ENCODE measurements around the gene GRID2.

GRID2 gene

DNA sequence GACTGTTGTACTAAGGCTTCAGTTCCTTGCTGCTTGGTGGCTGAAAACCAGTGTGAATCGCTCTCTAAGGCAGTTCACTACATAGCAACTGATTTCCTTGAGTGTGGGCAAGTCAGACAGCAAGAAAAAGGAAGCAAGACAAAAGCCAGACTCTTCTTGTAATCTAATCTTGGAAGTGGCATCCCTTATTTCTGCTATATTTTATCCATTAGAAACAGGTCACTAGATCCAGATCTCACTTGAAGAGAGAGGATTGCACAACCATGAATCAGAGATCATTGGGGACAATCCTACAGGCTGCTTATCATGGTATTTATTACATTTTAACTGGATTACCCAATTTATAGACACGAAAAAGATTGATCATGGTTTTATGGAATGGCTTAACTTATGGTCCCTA is 684.5 kb downstream of the GRID2 start:
- no peak for DNase-seq

DNA sequence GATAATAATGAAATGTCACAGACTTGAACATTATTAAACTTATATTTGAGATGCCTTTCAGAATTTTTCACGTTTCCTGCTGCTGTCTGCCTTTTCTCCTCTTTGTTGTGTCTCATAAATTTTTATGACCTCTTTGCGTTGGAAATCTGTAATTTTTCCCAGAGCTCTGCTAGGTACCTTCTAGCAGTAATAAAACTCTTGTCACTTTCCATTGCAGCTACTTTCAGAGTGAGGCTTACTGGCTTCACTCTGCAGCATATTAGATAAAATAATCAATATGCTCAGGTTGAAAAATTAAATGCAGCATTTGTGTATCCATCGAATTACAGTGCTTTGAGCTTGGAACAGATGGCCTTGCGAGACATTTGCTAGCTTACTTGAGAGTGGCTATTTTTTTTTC is 689.0 kb downstream of the GRID2 start:
- no peak for DNase-seq

DNA sequence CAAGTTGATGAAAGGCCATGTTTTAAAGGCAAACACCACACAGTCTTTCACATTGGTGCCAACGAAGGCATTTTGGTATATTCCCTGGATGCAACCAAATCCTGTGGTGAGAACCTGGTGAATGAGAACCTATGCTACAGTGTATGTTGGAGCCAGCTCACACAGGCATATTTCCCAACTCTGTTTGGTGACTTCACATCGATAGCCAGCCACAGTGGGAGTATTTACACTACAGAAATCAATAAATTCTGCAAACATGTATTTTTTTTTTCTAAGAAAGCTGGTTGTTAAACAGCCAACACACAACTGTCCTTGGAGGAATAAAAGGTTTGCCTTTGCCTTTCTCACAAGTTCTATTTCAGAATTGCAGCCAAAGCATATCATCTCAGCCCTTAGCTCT is 691.0 kb downstream of the GRID2 start:
- DNase-seq = no peak

DNA sequence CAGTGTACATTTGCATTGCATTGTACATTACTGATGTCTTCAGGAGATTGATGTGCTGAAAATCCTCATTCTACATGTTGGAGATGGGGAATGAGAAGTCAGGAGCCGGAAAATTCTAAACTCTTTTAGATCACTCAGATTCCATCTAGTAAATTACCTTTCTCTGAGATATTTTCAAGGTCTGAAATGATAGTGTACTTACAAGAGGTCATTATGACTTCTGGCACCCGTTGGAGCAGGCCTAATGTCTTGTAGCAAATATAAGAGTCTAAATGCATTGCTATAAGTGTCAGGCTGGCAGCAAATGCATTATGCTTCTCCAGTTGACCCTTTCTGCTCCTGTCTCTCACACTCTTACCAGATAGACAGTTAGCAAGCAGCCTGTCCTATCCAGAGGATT is 692.8 kb downstream of the GRID2 start:
- no peak for DNase-seq

DNA sequence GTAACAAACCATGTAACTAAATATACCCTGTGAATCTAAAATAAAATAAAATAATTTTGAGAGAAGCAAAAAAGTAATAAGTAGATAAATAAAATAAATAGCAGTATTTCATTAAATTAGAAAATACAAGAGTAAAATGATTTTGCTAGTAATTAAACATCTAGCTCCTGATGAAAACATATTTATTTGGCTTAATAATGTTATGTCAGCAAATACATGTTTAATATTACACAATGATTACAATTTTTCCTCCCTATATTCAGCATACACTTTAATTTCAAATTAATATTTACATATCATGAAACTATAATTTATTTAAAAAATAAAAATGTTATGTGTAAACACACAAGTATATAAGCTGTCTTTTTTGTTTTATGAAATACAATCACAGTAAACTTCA is 697.1 kb downstream of the GRID2 start:
- DNase-seq = no peak

DNA sequence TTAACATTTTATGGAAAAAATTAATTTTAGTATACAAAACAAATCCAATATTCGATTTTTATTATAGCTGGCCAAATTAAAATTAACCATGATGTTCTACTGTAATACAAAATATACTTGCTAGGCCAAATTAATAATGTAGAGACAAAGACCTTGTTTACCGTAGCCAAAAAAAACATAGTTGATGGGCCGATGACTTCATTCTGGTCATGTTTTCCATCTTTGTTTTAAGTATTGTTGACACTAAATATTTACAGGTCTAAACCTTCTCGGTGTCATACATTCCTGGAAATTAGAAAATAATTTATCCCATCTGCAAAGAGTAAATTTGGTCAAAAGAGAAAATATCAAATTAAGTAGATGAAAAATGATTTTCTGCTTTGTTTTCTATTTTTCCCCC is 698.5 kb downstream of the GRID2 start:
- DNase-seq = no peak

DNA sequence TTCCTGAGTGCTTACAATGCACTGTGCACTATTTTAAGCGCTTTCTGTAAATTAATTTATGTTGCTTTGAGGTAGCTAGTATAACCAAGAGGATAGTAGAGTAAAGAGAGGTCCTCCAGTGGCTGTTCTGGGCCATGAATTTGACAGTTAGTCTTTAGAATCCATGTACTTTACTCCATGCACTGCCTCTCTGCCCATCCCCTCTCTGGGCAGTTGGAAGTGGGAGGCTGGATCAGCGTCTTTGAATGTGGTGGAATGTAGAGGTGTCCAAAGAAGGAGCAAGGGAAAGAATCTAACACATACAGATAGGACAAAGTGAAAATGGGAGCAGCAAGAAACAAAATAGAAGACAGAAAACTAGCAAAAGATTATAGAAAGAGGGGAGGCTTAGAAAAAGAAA is 712.6 kb downstream of the GRID2 start:
- DNase-seq = no peak

DNA sequence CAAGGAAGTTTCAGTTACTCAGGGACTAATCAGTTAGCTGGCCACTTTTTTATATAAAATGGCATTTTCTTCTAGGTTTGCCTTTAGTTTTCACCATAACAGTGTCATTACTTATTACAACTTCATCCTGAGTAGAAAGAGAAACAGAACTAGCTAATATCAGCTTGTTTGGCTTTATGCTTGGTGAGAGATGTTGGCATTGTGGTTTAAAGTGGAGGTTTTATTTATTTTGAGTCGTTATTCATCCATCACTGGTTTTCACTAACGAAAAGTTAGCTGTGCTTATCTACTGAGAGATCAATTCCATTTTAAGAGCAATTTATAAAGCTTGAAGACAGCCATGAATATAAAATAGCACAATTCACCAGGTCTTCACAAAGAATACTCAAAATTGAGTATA is 714.5 kb downstream of the GRID2 start:
- DNase-seq = no peak

DNA sequence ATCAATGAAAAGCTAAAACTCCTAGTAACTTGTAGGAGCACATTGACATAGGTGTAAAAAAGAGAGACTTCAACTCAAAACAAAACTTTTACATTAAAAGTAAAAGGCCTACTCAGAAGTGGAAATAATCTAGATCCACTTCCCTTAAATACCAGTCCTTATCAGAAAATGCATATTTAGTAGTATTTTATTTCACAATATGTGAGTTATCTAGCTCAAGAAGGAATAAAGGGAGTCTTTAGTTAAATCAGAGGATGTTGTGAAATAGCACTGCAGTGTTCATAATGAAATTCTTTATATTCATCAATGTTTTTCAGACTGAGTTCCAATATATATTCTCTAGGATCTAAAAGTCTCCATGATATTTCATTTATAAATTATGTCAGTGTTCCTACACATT is 715.0 kb downstream of the GRID2 start:
- DNase-seq = no peak

DNA sequence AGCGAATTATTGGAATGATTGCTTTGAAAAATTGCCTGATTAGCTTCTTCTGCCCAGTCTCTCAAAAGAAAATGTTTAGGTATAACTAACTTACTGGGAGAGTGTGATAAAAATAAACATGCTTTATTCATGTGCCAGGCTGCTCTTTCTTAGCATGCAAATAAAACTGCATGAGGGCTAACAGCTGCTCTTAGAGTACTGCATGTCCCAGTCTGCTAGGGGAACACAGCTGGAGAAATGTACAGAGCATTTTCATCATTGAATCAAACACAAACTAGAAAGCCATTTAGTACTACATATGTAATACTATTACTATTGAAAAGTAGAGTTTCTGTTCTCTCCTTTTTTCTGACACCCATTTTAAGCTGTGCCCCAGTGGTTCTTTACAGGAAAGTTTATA is 726.0 kb downstream of the GRID2 start:
- DNase-seq = no peak

DNA sequence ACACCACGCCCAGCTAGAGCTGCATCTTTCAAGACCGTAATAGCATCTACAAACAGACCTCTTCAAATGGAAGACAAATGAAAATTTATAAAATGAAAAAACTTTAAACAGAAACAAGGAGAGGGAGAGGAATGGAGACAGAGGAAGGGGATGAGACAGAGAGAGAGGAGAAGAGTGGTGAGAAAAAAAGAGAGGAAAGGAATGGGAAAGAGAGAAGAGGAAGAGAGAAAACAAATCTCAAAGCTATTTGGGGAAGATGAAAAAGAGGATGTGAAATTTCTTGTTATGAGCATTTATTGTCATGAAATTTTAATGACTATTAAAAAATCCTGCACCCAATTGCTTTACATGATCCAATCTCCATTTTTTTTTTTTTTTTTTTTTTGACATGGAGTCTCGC is 726.9 kb downstream of the GRID2 start:
- no peak for DNase-seq

DNA sequence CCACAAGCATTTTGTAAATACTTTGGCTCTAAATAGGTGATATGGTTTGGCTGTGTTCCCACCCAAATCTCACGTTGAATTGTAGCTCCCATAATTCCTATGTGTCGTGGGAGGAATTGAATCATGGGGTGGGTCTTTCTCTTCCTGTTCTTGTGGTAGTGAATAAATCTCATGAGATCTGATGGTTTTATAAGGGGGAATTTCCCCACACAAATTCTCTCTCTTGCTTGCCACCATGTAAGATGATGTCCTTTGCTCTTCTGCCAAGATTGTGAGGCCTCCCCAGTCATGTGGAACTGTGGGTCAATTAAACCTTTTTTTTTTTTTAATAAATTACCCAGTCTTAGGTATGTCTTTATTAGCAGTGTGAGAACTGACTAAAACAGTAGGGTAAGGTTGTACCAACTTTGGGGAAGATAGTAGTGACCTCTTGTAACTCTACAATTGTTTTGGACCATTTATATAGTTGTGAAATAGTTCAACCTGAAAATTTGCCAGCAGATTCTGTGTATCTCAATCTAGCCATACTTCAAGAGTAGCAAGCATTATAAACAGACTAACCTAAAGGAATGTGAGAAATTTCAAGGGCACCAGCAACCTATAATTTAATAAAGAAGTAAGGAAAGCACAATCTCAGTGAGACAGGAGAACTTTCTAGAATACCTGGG is 727.8 kb downstream of the GRID2 start:
- DNase-seq = no peak

DNA sequence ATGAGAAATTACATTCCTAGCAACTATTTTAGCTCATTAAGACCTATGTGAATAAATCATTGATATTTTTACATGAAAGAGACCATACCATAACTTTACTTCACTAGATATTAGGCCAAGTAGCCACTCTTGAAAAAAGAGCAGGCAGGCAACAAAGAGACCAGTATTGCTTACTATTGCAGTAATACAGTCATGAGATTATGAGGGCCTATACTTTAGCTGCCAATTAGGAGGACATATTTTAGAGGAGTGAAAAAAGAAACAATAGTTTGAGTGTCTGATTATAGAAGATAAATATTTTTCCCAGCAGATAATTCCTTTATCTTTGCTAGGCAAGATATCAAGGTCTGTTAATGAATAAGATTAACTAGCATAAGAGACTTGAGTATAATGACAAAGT is 739.0 kb downstream of the GRID2 start:
- no peak for DNase-seq

DNA sequence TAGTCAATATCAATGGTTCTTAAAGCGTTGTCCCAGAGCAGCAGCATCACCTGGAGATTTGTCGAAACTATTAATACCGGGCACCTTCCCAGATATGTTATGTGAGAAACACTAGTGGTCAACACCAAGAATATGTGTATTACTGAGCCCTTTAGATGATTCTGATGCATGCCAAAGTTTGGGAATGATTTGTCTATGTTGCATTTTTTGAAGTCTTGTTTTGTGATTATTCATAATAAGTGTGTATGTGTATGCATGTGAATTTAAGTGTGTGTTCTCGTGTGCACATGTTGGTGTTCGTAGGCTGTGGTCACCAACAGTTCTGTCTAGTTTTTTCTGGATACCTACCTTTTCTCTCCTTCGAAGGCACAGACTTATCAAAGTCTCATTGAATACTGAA is 749.4 kb downstream of the GRID2 start:
- no peak for DNase-seq

DNA sequence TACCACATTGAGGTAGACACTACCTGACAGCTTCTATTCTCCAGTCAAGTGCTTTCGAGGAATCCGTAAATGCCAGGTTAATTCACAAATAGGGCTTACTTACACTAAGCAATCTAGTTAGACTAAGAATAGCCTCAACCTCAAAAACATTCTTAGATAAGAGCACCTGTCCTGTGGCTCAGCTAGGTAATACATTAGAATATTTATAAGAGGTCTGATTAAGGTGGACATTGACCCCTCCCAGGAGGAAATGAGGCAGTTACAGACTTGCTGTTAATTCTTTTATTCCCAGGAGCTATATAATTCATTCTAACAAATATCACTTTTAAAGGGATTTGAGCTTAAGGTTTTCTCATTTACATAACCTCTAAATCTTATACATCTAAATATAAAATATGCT is 758.1 kb downstream of the GRID2 start:
- no peak for DNase-seq

DNA sequence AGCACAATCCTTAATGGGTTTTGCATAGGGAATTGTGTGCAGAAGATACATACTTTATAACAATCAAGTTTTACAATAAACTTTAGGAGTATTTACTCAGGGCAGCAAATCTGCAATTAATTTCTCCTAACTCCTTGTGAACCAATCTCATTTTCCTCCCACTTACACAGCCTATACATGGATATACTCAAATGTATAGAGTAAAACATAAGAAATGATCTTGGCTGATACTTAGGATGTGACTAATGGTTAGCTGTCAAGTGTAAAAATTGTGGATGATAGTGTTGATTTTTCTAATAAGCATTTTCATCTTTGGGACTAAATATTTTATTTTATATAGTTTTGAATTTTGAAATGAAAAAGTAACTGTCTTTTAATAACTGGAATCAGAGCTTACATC is 759.6 kb downstream of the GRID2 start:
- no peak for DNase-seq

DNA sequence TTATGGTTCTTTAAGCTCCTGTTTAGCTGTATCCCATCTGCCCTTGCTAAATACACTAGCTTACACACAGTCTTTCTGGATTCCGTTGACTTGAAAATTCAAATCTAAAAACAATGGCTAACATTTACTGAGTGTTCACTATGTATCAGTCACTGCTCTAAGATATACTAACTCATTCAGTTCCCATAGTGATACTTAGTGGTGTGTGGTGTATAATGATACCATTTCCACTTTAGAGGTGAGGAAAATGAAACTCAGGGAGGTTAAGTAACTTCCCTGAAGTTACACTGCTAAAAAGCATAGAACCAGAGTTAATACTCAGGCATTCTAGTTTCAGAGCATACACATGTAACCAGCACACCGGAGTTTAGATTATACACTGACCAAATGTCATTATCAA is 762.0 kb downstream of the GRID2 start:
- no peak for DNase-seq

DNA sequence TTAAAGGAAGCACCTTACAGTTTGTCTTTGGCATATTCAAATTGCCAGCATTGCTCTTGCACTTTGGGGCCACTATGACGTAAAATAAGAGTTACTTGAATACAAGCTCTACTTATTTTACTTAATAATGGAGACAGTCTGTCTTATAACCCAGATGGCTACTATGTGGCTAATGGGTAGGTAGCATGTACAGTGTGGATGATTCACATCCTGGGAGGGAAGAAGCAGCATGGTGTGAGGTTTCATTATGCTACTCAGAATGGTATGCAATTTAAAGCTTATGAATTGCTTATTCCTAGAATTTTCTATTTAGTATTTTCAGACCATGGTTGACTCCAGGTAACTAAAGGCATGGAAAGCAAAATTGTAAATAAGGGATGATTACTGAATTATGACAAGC is 763.0 kb downstream of the GRID2 start:
- no peak for DNase-seq

DNA sequence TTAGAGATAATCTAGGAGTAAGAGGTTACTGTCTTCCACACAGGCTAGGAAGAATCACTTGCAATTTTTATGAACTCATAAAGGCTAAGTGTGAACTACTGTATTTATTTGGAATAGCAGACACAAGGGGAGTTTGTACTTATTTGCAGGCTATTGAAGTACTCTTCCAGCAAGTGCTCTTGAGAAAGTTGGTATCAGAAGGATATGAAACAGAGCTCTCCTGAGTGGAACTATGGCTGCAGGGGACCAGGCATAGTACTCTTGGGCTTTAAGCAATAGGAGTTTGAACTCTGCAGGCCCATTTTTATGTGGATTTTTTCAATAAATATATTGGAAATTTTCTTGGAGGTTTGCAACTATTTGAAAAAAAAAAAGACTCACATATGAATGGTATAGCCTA is 768.5 kb downstream of the GRID2 start:
- no peak for DNase-seq

DNA sequence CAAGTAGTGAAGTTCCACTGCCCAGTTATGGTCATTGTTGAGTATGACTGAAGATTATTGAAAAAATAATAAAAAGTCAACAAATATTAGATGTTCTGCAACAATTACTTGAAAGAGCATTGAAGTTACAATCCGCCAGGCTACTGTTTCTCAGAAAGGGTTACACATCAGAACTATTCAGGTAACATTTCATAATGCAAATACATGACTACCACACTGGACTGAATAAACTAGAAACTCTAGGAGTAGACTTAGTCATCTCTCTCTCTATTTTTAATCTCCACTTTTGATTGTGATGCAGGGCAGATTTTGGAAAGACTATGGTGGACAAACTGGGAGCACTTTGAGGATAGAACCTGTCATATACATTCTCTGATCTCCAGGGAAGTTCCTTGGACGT is 776.5 kb downstream of the GRID2 start:
- no peak for DNase-seq

DNA sequence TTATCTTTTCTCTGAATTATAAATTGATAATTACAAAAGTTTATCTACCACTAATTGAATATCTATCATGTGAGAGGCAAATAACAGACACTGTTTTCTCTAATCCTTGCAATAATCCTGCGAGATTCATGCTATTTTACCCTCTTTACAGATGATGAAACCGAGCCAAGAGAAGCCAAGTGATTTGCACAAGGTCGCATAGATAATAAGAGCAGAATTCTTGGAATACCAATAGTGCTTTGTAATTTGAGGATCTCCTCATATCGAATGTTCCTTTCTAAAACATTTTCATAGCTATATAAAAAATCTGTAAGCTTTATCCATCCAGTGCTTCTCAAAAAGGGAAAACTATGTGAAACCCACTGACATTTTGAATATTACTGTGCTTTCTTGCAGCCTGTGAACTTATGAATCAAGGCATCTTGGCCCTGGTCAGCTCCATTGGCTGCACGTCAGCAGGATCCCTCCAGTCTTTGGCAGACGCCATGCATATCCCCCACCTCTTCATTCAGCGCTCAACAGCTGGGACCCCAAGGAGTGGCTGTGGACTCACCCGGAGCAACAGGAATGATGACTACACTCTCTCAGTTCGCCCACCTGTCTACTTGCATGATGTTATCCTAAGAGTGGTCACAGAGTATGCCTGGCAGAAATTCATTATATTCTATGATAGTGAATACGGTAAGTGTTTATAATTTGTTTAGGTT is 781.0 kb downstream of the GRID2 start:
- DNase-seq = no peak

DNA sequence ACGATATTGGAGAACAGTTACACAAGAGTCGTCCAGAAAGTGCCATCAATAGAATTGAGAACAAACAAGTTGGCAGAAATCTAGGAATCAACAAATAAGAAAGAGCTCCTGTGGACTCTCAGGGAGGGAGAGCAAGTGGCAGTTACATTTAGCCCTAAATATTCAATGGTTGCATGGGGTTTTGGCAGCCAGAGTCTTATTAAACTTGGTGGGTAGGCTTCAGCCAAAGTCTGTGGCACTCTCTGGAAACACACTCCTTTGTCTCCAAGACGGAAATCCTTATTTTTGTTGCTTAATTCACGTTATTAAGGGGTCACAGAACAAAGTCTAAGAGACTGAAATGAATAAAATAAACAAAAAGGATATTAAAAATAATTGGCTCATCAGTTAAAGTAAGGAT is 782.6 kb downstream of the GRID2 start:
- DNase-seq = no peak

DNA sequence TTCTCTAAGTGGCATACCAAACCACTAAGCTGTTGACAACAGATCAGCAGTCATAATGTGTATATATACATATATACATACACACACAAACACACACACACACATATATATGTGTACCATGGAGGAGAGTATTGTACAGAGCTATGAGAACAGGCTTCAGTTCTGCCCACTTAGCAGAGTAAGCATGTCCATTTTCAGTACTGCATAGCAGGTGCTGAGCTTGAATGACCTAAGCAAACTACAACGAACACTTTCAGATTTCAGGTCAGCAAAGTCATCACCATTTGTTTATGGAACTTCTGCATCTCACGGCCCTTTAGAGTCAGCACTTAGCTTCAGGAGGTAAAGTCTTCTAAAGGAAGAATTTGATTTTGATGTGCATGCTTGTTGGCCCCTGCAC is 789.0 kb downstream of the GRID2 start:
- DNase-seq = no peak

DNA sequence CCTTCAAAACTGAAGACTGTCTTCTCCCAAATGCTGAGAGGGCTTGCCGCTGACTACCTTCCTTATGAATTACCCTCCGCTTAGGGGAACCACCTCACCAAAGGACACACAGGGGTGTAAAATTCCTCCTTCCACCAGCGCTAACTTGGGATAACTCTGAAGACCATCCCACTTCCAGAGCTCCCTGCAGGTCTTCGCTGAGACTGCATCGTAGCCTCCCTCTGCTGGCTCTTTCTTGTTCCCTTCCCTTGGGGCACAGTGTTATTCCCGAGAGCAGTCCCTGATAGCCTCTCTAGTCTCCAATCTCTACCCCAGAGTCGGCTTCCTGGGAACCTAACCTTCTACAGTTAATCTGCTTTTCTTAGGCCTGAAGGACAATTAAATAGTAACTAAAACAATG is 799.3 kb downstream of the GRID2 start:
- no peak for DNase-seq

DNA sequence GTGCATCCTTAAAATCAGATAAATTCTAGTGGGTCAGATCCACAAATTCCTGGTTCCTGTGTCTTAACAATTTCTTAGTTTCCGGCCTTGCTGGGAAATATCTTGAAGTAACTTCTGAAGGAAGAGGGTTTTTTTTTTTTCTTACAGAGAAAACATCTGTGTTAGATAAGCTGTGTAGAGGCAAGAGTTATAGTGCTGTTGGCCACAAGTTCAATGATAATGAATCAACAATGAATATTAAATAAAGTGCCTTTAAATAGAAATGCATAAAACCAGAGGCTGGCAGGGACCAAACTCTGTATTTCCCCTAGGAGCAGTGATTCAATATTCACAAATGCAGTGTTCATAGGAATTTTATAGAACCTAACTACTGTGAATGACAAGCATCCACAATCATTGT is 812.9 kb downstream of the GRID2 start:
- no peak for DNase-seq
